Mucosa of descending colon (tissue), 3 donors: ENCODE results near the gene GPNMB. TPM values are rescaled to one million over a fixed set of nuclear protein-coding genes. Genes with fewer than 3 reads are reported as not detected.
"Not testable (repeated sequence)": the region's sequence is repeated elsewhere in the genome, so short reads cannot be mapped to it uniquely, and the experiment has no call there.

Experiments
- ATAC-seq: fragments of 200-7000 bp; cut with Tn5 transposase; one replicate; pipeline ENCODE4 v1.9.1; 2020; ENCODE audit warnings: mild to moderate bottlenecking, moderate library complexity
- DNase-seq, 3 donors: peaks; one replicate each; pipeline ENCODE4 v3.0.0-alpha.2; 2020
- H3K36me3 ChIP-seq: fragments of 200-600 bp; one replicate; pipeline ENCODE4 v1.8.0; 2021; ENCODE audit warnings: low read depth, mild to moderate bottlenecking
- H3K4me1 ChIP-seq: fragments of 200-600 bp; one replicate; pipeline ENCODE4 v1.8.0; 2021; ENCODE audit warnings: low read depth, mild to moderate bottlenecking
- H3K4me3 ChIP-seq: fragments of 200-600 bp; one replicate; pipeline ENCODE4 v1.8.0; 2021; ENCODE audit warnings: mild to moderate bottlenecking
- H3K9me3 ChIP-seq: fragments of 200-600 bp; one replicate; pipeline ENCODE4 v1.8.0; 2021; ENCODE audit warnings: mild to moderate bottlenecking
- intact Hi-C, 2 donors: fragments of 100-400 bp; cut with DNase I in 1 of 2; cut with micrococcal nuclease in 1 of 2; formaldehyde crosslinking; loops; one replicate each; pipeline versions ENCODE4 v1.11.0 to v1.11.1; 2022; cut with DNase I, micrococcal nuclease
- total RNA-seq, 3 donors: library from RNA; stranded (reverse); fragmentation: NEBNext Ultra II Directional in 2 of 3; extraction: Animal tissue kit (Norgen Biotek cat#: 25700) in 2 of 3; gene quantifications; one replicate each; pipeline versions ENCODE4 v1.2.1 to v1.2.4, GENCODE V29; 2021 to 2023
- TF ChIP-seq, protein P1 (sequence below): fragments of 200-600 bp; IDR thresholded peaks from one replicate; pipeline ENCODE4 v1.8.0; 2022; ENCODE audit warnings: antibody characterized with exemption, mild to moderate bottlenecking
- donor health status: DM: no; HTN: no; CAD: no; lungs with moderate emphysema.
- donor health status: DM: no; HTN: no; CAD: no.
- donor health status: DM: no; HTN: yes; CAD: no.

GPNMB gene
- total RNA-seq, 3 donors from 2014 or later = 21.3 to 77.8 (median 38.8) TPM

DNA sequence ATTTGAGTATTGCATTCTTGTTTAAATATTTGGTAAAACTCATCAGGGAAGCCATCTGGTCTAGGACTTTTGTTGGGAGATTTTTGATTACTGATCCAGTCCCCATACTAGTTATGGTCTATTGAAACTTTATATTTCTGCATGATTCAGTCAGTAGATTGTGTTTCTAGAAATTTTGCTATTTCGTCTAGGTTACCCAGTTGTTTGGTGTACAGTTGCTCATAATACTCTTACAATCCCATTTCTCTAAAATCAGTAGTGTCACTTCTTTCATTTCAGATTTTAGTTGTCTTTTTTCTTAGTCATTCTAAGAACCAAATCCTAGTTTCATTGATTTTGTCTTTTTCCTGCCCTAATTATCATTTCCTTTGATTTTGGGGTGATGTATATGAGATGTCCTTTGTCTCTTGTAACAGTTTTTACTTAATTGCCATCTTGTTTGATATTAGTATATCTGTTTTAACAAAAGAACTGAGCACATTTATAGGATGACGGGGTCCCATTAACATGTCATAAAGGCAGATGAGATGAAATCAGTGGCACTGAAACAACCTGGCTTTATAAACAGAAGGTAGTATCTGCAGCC is 60.5 kb downstream of the GPNMB start:
- intact Hi-C loops = no loop called here
- DNase-seq = no peak
- Histone ChIP-seq H3K4me3 (no peak overlapping the region), H3K36me3 (no peaks in the 10 kb centered on the region), H3K4me1 (no peaks in the 10 kb centered on the region), H3K9me3 (no peaks in the 10 kb centered on the region)
- TF ChIP-seq, protein P1, sequence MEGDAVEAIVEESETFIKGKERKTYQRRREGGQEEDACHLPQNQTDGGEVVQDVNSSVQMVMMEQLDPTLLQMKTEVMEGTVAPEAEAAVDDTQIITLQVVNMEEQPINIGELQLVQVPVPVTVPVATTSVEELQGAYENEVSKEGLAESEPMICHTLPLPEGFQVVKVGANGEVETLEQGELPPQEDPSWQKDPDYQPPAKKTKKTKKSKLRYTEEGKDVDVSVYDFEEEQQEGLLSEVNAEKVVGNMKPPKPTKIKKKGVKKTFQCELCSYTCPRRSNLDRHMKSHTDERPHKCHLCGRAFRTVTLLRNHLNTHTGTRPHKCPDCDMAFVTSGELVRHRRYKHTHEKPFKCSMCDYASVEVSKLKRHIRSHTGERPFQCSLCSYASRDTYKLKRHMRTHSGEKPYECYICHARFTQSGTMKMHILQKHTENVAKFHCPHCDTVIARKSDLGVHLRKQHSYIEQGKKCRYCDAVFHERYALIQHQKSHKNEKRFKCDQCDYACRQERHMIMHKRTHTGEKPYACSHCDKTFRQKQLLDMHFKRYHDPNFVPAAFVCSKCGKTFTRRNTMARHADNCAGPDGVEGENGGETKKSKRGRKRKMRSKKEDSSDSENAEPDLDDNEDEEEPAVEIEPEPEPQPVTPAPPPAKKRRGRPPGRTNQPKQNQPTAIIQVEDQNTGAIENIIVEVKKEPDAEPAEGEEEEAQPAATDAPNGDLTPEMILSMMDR = no peak
- ATAC-seq = no peak

DNA sequence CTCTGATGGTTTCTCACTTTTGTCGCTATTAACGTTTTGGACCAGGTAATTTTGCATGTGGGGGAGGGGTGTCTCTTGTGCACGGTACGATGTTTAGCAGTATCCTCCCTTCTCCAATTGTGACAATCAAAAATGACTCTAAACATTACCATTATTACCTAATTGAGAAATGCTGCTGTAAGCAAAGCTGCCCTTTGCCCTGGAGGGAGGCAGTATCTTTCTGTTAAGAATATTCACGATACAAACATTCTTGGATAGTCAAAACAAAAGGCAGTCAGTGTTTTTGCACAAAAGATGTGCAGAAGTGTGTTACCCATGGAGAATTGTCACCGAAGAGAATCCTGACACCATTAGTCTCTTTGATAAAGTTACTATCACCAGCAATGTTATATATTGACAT is 62.2 kb downstream of the GPNMB start:
- TF ChIP-seq, protein P1 = no peak
- no peaks in the 10 kb centered on the region for H3K4me1 ChIP-seq
- no peaks in the 10 kb centered on the region for H3K36me3 ChIP-seq
- H3K4me3 ChIP-seq = no peak overlapping the region
- H3K9me3 ChIP-seq = no peaks in the 10 kb centered on the region
- DNase-seq = no peak
- no peak for ATAC-seq
- intact Hi-C loops = no loop called here

DNA sequence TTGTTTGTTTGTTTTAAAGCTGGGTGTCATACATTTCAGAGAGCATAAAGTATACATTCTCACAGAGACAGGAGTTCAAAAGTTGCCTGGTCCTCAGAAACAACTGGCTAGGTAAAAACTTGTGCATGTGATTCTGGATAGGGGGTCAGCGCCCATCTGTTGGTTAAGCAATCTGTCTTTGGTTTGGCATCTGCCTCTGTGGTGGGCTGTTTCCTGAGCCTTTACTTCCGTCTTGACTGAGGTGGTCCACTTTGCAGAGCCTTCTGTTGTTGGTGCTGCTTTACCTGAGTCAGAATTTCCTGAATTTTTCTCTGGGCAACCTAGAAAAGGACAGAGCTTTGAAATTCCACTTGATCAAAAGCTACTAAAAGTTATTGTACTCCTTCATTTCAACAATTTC is 65.6 kb downstream of the GPNMB start:
- ATAC-seq, H3K4me3 ChIP-seq, H3K36me3 ChIP-seq, intact Hi-C loops, H3K4me1 ChIP-seq, H3K9me3 ChIP-seq, DNase-seq: not testable (repeated sequence)

DNA sequence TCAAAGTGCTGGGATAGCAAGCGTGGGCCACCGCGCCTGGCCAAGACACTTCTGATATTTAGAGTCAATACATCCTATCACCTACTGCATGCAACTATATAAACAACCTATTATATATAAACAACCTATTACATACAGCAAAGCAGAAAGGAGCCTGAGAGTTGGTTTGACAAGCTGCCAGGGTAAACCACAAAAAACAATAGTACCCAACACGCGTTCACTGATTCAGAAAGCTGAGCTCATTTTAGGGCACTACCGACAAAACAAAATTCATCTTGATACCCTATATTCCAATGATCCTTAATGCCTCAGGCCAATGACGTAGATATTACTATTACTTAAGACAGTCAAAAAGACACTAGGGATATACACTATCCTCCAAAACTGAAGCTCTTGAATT is 68.8 kb downstream of the GPNMB start:
- intact Hi-C loops = no loop called here
- ATAC-seq = no peak
- H3K9me3 ChIP-seq = no peaks in the 10 kb centered on the region
- DNase-seq = no peak
- H3K4me3 ChIP-seq = no peak overlapping the region
- TF ChIP-seq, protein P1 = no peak
- no peaks in the 10 kb centered on the region for H3K36me3 ChIP-seq
- no peaks in the 10 kb centered on the region for H3K4me1 ChIP-seq

Other genes starting within 250 kb of the GPNMB start
- gene HYCC1, start 232.6 kb upstream of the GPNMB start, total RNA-seq = 10 to 100 TPM in 1 of 3 donors, 1 to 10 TPM in 2; 5.1 to 28.5 (median 6.7) TPM
- gene KLHL7, start 141.0 kb upstream of the GPNMB start, total RNA-seq = 10 to 100 TPM; 15.6 to 25.5 (median 21.3) TPM
- gene NUP42, start 64.7 kb upstream of the GPNMB start, total RNA-seq = 10 to 100 TPM; 26.6 to 34.1 (median 27.6) TPM
- 10 to 100 TPM; 28.1 to 38.8 (median 37.2) TPM for gene MALSU1, start 52.6 kb downstream of the GPNMB start, total RNA-seq
- gene IGF2BP3, start 223.7 kb downstream of the GPNMB start, total RNA-seq = under 1 TPM in 1 of 3 donors, not detected in 2; 0.79 TPM